Measurements from ENCODE around the gene CAMTA1.

GRCh38 chr1:7421471-7422075 is 636.3 kb downstream of the CAMTA1 start:
- TF ChIP-seq CTCF (IDR thresholded peaks at IDR 0.05) (no peak), POLR2AphosphoS5 (IDR thresholded peaks at IDR 0.05) (no peak), EP300 (IDR thresholded peaks at IDR 0.05) (no peak), POLR2A (IDR thresholded peaks at IDR 0.05) (no peak)

Measured in stomach (tissue), 4 donors.